Activated B cell treated with CpG ODN at 0.5 μM for 24 hours (primary cell): ENCODE measurements around the gene ITIH4. TPM values are rescaled to one million over a fixed set of nuclear protein-coding genes. Genes with fewer than 3 reads are reported as not detected.
"Not testable (repeated sequence)": the region's sequence is repeated elsewhere in the genome, so short reads cannot be mapped to it uniquely, and the experiment has no call there.

Source experiments
- ATAC-seq: fragments of 200-7000 bp; cut with Tn5 transposase; one replicate; pipeline ENCODE4 v1.10.0; 2021; ENCODE audit warnings: low read depth, mild to moderate bottlenecking, moderate library complexity
- CTCF ChIA-PET: fragments of 350-600 bp; sonication (Branson Sonifier 250); formaldehyde crosslinking; loops from one replicate; lab custom pipeline; 2021; ENCODE audit warnings: antibody characterized with exemption; lab: Charles Lee
- POLR2A ChIA-PET: fragments of 350-600 bp; sonication (Branson Sonifier 250); formaldehyde crosslinking; loops from one replicate; lab custom pipeline; 2021; ENCODE audit warnings: antibody characterized with exemption; lab: Charles Lee
- DNase-seq: peaks from one replicate; pipeline ENCODE4 v3.0.0; 2022
- H3K27ac Mint-ChIP-seq: one replicate; pipeline ENCODE4 v1.8.0; 2020; ENCODE audit warnings: mixed read lengths
- H3K27me3 Mint-ChIP-seq: one replicate; pipeline ENCODE4 v1.8.0; 2021; ENCODE audit warnings: mixed read lengths
- H3K36me3 Mint-ChIP-seq: one replicate; pipeline ENCODE4 v1.8.0; 2021; ENCODE audit warnings: low read depth, mixed read lengths
- H3K4me1 Mint-ChIP-seq: one replicate; pipeline ENCODE4 v1.8.0; 2021; ENCODE audit warnings: mixed read lengths
- H3K4me3 Mint-ChIP-seq: one replicate; pipeline ENCODE4 v1.8.0; 2020; ENCODE audit warnings: mild to moderate bottlenecking, mixed read lengths
- H3K9me3 Mint-ChIP-seq: one replicate; pipeline ENCODE4 v1.8.0; 2020; ENCODE audit warnings: mixed read lengths
- intact Hi-C: fragments of 100-400 bp; cut with micrococcal nuclease; formaldehyde crosslinking; loops from one replicate; pipeline ENCODE4 v1.15.1; 2024
- total RNA-seq: library from RNA; stranded (reverse); gene quantifications from 2 replicates; pipeline ENCODE4 v1.2.3, GENCODE V29; 2022
- TF ChIP-seq, protein P1 (sequence below): fragments of 200-600 bp; IDR thresholded peaks from one replicate; pipeline ENCODE4 v1.8.0; 2022; ENCODE audit warnings: antibody characterized with exemption, mild to moderate bottlenecking

The ITIH4 gene
- total RNA-seq, 1 donor from 2014 or later: 15.7 TPM

DNA sequence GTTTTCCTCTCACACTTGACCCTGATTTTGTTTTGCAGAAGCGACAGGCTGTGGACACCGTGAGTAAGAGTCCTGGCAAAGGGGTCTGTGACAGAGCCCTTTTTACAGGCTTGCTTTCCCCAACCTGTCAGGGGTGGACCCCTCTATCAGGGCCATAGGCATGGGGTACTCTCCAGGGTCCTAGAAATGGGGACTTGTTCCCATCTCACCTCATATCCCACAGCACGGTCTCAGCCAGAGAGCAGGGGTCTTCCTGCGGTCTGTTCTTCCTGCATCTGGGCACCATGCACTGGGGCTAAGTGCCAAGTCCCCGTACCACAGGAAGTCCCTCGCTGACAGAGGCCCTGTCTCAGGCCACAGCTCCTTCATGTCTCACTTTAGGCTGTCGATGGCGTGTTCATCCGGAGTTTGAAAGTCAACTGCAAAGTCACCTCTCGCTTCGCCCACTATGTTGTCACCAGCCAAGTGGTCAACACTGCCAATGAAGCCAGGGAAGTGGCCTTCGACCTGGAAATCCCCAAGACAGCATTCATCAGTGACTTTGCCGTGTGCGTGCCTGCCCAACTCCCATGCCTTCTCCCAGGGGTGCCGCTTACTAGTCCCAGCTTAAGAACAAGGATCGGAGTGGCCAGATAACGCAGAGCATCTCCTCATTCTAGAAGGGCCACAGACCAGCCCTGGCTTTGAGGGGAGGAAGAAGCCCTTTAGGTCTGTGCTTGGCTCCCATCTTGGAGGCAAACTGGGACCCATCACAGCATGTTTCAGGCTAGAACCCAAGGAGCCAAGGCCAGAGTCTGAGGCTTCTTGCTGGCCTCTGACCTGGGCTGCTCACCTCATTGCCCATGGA lies 52.3 kb downstream of the ITIH4 start:
- no peak for ATAC-seq
- ChIA-PET POLR2A (interaction anchor here (2.3 kb wide), 1 partner anchor 8 kb away, joined by 44 read pairs; the partner anchor contains the start of gene NEK4), CTCF (no interaction called here)
- H3K27me3 Mint-ChIP-seq: no peaks in the 10 kb centered on the region
- H3K36me3 Mint-ChIP-seq: no peaks in the 10 kb centered on the region
- no peaks in the 10 kb centered on the region for H3K9me3 Mint-ChIP-seq
- peaks cover 14% of the 10 kb centered on the region for H3K4me1 Mint-ChIP-seq
- H3K27ac Mint-ChIP-seq: peak overlapping the region; percentile 71
- peak; percentile 10 for DNase-seq
- TF ChIP-seq, protein P1, sequence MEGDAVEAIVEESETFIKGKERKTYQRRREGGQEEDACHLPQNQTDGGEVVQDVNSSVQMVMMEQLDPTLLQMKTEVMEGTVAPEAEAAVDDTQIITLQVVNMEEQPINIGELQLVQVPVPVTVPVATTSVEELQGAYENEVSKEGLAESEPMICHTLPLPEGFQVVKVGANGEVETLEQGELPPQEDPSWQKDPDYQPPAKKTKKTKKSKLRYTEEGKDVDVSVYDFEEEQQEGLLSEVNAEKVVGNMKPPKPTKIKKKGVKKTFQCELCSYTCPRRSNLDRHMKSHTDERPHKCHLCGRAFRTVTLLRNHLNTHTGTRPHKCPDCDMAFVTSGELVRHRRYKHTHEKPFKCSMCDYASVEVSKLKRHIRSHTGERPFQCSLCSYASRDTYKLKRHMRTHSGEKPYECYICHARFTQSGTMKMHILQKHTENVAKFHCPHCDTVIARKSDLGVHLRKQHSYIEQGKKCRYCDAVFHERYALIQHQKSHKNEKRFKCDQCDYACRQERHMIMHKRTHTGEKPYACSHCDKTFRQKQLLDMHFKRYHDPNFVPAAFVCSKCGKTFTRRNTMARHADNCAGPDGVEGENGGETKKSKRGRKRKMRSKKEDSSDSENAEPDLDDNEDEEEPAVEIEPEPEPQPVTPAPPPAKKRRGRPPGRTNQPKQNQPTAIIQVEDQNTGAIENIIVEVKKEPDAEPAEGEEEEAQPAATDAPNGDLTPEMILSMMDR: no peak
- intact Hi-C loops: loop anchor here (2.0 to 10.0 kb wide), 2 partner anchors 243 to 269 kb away; partner anchors contain the start of genes NT5DC2, SFMBT1 and UQCC5
- H3K4me3 Mint-ChIP-seq: no peak overlapping the region

DNA sequence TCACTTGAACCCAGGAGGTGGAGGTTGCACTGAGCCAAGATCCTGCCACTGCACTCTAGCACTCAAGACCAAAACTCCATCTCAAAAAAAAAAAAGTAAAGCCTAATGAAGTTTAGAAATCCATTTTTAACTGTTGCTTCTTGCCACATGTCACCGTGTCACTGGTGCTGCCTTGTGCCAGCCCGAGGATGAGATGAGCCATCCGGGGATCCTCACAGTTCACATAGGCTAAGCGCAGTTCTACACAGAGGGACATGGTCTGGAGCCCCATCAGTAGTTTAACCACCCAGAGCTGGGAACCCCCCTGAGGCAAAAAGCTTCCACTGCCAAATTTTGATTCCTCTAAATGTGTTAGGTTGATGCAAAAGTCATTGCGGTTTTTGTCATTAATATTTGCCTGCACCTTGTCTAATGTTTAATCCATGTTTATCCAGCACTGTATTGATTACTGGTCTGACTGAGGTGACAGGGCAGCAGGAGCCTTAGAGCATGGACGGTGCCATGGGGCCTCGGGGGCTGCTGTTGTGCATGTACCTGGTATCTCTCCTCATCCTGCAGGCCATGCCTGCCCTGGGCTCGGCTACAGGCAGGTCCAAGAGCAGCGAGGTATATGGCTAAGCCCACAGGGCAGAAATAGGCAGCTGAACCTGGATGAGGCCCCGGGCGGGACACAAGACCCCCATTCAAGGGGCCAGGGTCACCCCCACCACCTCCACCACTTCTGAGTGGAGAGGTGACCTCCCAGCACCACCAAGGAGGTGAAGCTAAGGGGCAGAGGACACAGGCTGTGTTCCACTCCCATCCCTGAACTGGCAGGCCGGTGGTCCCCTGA lies 53.1 kb downstream of the ITIH4 start, which contains the start of gene ITIH1:
Gene ITIH1 (plus strand): TSS at position 473 of the 832 bp plus-strand sequence. CDS start 17 bp downstream, at position 490.
- ChIA-PET CTCF (no interaction called here), POLR2A (no interaction called here)
- Mint-ChIP-seq H3K9me3 (no peaks in the 10 kb centered on the region), H3K36me3 (no peaks in the 10 kb centered on the region), H3K27ac (no peak within 1 kb of the TSS), H3K27me3 (no peaks in the 10 kb centered on the region), H3K4me3 (no peak within 1 kb of the TSS), H3K4me1 (peaks cover 14% of the 10 kb centered on the region)
- intact Hi-C loops: loop anchor here (10.0 kb wide), 1 partner anchor 243 kb away; the partner anchor contains the start of genes NT5DC2 and UQCC5
- ATAC-seq (no peak), DNase-seq (peak; percentile 8)
- TF ChIP-seq, protein P1: no peak

DNA sequence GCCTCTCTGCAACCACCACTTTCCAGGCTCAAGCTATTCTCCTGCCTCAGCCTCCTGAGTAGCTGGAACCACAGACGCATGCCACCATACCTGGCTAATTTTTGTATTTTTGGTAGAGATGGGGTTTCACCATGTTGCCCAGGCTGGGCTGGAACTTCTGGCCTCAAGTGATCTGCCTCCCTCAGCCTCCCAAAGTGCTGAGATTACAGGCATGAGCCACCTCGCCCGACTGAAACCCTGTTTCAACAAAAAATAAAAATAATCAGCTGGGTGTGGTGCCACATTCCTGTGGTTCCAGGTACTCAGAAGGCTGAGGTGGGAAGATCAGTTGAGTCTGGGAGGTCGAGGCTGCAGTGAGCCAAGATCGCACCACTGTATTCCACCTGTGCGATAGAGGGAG lies 54.0 kb downstream of the ITIH4 start:
- H3K4me3 Mint-ChIP-seq, DNase-seq, POLR2A ChIA-PET, H3K27me3 Mint-ChIP-seq, H3K9me3 Mint-ChIP-seq, ATAC-seq, H3K36me3 Mint-ChIP-seq, CTCF ChIA-PET, H3K27ac Mint-ChIP-seq: not testable (repeated sequence)
- peaks cover 14% of the 10 kb centered on the region for H3K4me1 Mint-ChIP-seq
- intact Hi-C loops: loop anchor here (10.0 kb wide), 1 partner anchor 242 kb away; the partner anchor contains the start of genes NT5DC2 and UQCC5

DNA sequence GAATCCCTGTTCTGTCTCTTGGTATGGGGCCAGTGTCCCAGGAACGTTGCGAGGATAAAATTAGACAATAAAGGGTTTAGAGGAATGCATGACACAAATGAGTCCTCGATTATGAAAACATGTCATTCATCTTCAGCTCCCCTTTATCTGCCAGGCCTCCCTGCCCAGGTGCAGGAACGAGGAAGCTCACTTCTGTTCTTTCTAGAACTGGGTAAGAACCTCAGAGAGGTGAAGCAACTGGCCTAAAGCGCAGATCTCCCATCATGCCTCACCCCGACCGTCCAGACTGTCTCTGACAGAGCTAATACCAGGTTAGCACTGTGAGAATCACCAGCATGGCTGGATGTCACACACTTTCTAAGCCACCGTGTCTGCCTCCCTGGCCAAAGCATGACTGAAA lies 54.6 kb downstream of the ITIH4 start:
- Mint-ChIP-seq H3K27ac (no peak overlapping the region), H3K27me3 (no peaks in the 10 kb centered on the region), H3K4me1 (peaks cover 19% of the 10 kb centered on the region), H3K36me3 (no peaks in the 10 kb centered on the region), H3K9me3 (no peaks in the 10 kb centered on the region), H3K4me3 (no peak overlapping the region)
- TF ChIP-seq, protein P1: no peak
- POLR2A ChIA-PET: no interaction called here
- CTCF ChIA-PET: no interaction called here
- intact Hi-C loops: loop anchor here (10.0 kb wide), 1 partner anchor 241 kb away; the partner anchor contains the start of genes NT5DC2 and UQCC5
- DNase-seq (no peak), ATAC-seq (no peak)

DNA sequence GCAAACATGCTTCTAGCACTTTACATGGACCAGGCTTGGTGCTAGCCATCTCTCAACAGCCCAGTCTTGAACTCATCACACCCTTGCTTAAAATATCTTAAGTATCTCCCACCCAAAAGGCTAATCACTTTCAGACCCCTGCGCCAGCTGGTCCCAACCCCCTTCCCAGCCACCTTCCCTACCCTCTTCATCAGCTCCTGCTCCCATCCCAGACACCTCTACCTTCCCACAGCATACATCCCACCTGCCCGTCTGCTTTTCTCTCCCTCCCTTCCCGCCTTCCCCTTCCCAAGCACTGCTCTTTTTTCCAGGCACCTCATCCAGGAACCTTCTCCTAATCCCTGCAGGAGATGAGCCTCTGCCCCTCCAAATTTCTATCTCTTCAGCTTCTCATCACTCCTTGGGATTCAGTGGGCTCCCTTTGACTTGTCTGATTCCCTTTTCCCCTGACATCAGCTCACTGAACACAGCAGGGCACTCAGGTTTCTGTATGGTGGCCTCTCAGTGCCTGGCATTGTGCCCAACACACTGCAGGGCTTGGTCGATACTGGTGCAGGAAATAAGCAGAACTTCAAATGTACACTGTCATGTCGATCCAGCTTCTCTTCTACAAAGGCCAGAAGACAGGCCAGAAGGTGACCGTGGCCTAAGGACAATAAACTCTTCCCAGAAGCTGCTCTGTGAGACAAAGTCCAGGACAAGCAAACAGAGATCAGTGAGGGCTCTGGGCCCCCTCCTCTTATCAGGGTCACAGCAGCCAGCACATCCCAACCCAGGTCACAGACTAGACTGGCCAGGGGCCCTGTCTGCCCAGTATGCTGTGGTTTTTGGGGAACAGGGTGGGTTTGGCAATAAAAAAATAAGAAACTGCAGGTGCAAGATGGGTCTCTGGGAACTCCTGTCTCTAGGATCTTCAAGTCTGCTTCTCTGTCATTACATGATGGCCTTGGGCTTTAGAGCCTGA lies 55.3 kb downstream of the ITIH4 start:
- CTCF ChIA-PET: no interaction called here
- TF ChIP-seq, protein P1: no peak
- H3K27me3 Mint-ChIP-seq: no peaks in the 10 kb centered on the region
- intact Hi-C loops: loop anchor here (5.0 to 10.0 kb wide), 2 partner anchors 42 to 240 kb away; partner anchors contain the start of genes NT5DC2 and UQCC5
- no peaks in the 10 kb centered on the region for H3K36me3 Mint-ChIP-seq
- H3K27ac Mint-ChIP-seq: no peak overlapping the region
- no peak for DNase-seq
- ATAC-seq: no peak
- no peaks in the 10 kb centered on the region for H3K9me3 Mint-ChIP-seq
- POLR2A ChIA-PET: no interaction called here
- H3K4me1 Mint-ChIP-seq: peaks cover 20% of the 10 kb centered on the region
- H3K4me3 Mint-ChIP-seq: no peak overlapping the region
